T-cell (primary cell): ENCODE results near the gene NOXRED1. TPM values are rescaled to one million over a fixed set of nuclear protein-coding genes. Genes with fewer than 3 reads are reported as not detected.

Experiments
- ATAC-seq, 4 experiments: fragments of 200-7000 bp in 3 of 4; fragments of 150-1000 bp in 1 of 4; cut with Tn5 transposase; replicated peaks in 1 of 4; 1 replicate in 3 of 4; 2 replicates in 1 of 4; pipeline ENCODE4 v1.10.0; 2021; ENCODE audit warnings: moderate library complexity in 3 of 4, mild to moderate bottlenecking in 2 of 4, moderate number of reproducible peaks in 1 of 4
- CTCF ChIA-PET, 2 donors: fragments of 300-600 bp; sonication (Branson Sonifier 250); formaldehyde crosslinking; loops; one replicate each; lab custom pipeline; 2022; ENCODE audit warnings: antibody characterized with exemption in 2 of 2; lab: Charles Lee
- POLR2A ChIA-PET, 2 donors: fragments of 300-600 bp; sonication (Branson Sonifier 250); formaldehyde crosslinking; loops; one replicate each; lab custom pipeline; 2022; ENCODE audit warnings: antibody characterized with exemption in 2 of 2; lab: Charles Lee
- DNase-seq, 35 experiments: peaks; one replicate each; pipeline versions ENCODE4 v3.0.0 to v3.0.0-alpha.2; 2013 to 2023
- H3K27ac ChIP-seq: one replicate; pipeline ENCODE4 v1.5.1; 2013; ENCODE audit warnings: low read length
- H3K27me3 ChIP-seq, 2 experiments: replicated peaks in 1 of 2; 1 replicate in 1 of 2; 2 replicates in 1 of 2; pipeline versions ENCODE4 v1.6.1 to v1.7.0; 2013; ENCODE audit warnings: low read length in 1 of 2, mixed read lengths in 1 of 2; ENCODE audit not compliant: control insufficient read depth in 2 of 2, insufficient read depth in 2 of 2; ENCODE audit errors: extremely low read depth in 1 of 2
- H3K36me3 ChIP-seq, 2 donors: 1 replicate in 1 of 2; 2 replicates in 1 of 2; pipeline versions ENCODE4 v1.6.1 to v1.7.0; 2013; ENCODE audit warnings: low read length in 1 of 2; ENCODE audit not compliant: control insufficient read depth in 2 of 2, insufficient read depth in 1 of 2; ENCODE audit errors: extremely low read depth in 1 of 2
- H3K4me1 ChIP-seq, 2 experiments: 1 replicate in 1 of 2; 2 replicates in 1 of 2; pipeline versions ENCODE4 v1.6.1 to v1.7.0; 2013; ENCODE audit warnings: low read length in 2 of 2, mixed read lengths in 1 of 2; ENCODE audit not compliant: insufficient read depth in 2 of 2, control insufficient read depth in 1 of 2; ENCODE audit errors: extremely low read depth in 1 of 2
- H3K4me3 ChIP-seq, 2 donors: 1 replicate in 1 of 2; 2 replicates in 1 of 2; pipeline versions ENCODE4 v1.5.1 to v1.7.0; 2013; ENCODE audit warnings: mild to moderate bottlenecking in 2 of 2, low read length in 1 of 2, moderate library complexity in 1 of 2; ENCODE audit not compliant: control insufficient read depth in 1 of 2; ENCODE audit errors: extremely low read depth in 1 of 2
- H3K9me3 ChIP-seq: 2 replicates; pipeline ENCODE4 v1.7.0; 2013
- H3K27ac Mint-ChIP-seq, 2 donors: one replicate each; pipeline ENCODE4 v1.8.0; 2020 to 2021; ENCODE audit warnings: mild to moderate bottlenecking in 2 of 2, mixed read lengths in 2 of 2
- H3K27me3 Mint-ChIP-seq, 2 donors: one replicate each; pipeline ENCODE4 v1.8.0; 2021 to 2022; ENCODE audit warnings: mixed read lengths in 2 of 2
- H3K36me3 Mint-ChIP-seq: one replicate; pipeline ENCODE4 v1.8.0; 2021; ENCODE audit warnings: mixed read lengths
- H3K4me1 Mint-ChIP-seq, 3 donors: one replicate each; pipeline ENCODE4 v1.8.0; 2020 to 2022; ENCODE audit warnings: mixed read lengths in 3 of 3, mild to moderate bottlenecking in 1 of 3
- H3K4me3 Mint-ChIP-seq, 3 donors: one replicate each; pipeline ENCODE4 v1.8.0; 2020 to 2022; ENCODE audit warnings: mild to moderate bottlenecking in 3 of 3, mixed read lengths in 3 of 3, moderate library complexity in 3 of 3
- H3K9me3 Mint-ChIP-seq, 3 donors: one replicate each; pipeline ENCODE4 v1.8.0; 2020 to 2022; ENCODE audit warnings: mixed read lengths in 3 of 3
- WGBS: methylation state at CpG from one replicate; pipeline ENCODE4 v1.1.5; 2013; ENCODE audit warnings: missing lambda C conversion rate; ENCODE audit not compliant: insufficient coverage; 5-methylcytosine and 5-hydroxymethylcytosine counted together
- total RNA-seq, 35 experiments: library from RNA in 6 of 35; stranded (reverse) in 6 of 35; fragments of 120-200 nt in 1 of 35; gene quantifications; one replicate each; pipeline versions ENCODE4 v1.2.1 to v1.2.4 and lab custom pipeline; 2013 to 2026

The NOXRED1 gene
- total RNA-seq, 5 donors from 2014 or later (not counting 1 experiment from before 2014, with no cell fraction given): 0.33 to 1.7 (median 1.2) TPM

DNA sequence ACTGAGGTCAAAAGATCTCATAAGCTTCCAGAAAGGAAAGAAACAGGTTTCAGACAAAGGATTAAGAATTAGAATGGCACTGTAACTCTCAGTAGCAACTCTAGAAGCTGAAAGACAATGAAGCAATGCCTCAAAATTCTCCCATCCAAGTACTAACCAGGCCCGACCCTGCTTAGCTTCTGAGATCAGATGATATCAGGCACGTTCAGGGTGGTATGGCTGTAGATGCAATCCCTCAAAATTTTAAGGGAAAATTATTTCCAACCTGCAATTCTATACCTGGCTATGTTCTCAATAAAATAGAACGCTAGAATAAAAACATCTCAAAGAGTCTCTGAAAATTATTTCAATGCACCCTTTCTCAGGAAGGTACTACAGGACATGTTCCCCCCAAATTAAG, 19.6 kb downstream of the NOXRED1 start:
- Histone ChIP-seq H3K4me3 (no peak overlapping the region), H3K27me3 (no peaks in the 10 kb centered on the region), H3K27ac (no peak overlapping the region), H3K36me3 (no peaks in the 10 kb centered on the region), H3K9me3 (no peaks in the 10 kb centered on the region), H3K4me1 (no peaks in the 10 kb centered on the region)
- Mint-ChIP-seq H3K9me3 (no peaks in the 10 kb centered on the region), H3K36me3 (peaks cover 3% of the 10 kb centered on the region), H3K27me3 (no peaks in the 10 kb centered on the region), H3K4me1 (peaks cover 12 to 16% (median 15%) of the 10 kb centered on the region in 3 donors), H3K4me3 (no peak overlapping the region), H3K27ac (no peak overlapping the region)
- POLR2A ChIA-PET: no interaction called here
- DNase-seq (no peak), ATAC-seq (no peak)
- WGBS: no CpG with 5 or more reads among the region's 3 CpGs
- CTCF ChIA-PET: no interaction called here

GRCh38 chr14:77400216-77400615, 23.1 kb downstream of the NOXRED1 start:
- no peaks in the 10 kb centered on the region for H3K9me3 ChIP-seq
- no peaks in the 10 kb centered on the region for H3K27me3 ChIP-seq
- no peak overlapping the region for H3K27ac ChIP-seq
- no peak overlapping the region for H3K4me3 Mint-ChIP-seq
- H3K36me3 Mint-ChIP-seq: peaks cover 7% of the 10 kb centered on the region
- H3K4me1 ChIP-seq: no peaks in the 10 kb centered on the region
- H3K9me3 Mint-ChIP-seq: no peaks in the 10 kb centered on the region
- ChIA-PET CTCF (no interaction called here), POLR2A (interaction anchor here in 1 of 2 donors (0.7 kb wide), 1 partner anchor 11 kb away, joined by 6 read pairs; no protein-coding TSS in a partner anchor)
- ATAC-seq (no peak), DNase-seq (no peak)
- no peak overlapping the region for H3K4me3 ChIP-seq
- no peak overlapping the region for H3K27ac Mint-ChIP-seq
- WGBS: 100% methylated on average over 1 of the region's 6 CpGs
- H3K27me3 Mint-ChIP-seq: no peaks in the 10 kb centered on the region
- no peaks in the 10 kb centered on the region for H3K4me1 Mint-ChIP-seq
- H3K36me3 ChIP-seq: no peaks in the 10 kb centered on the region

GRCh38 chr14:77390188-77390587, 33.1 kb downstream of the NOXRED1 start:
- Mint-ChIP-seq H3K4me1 (no peaks in the 10 kb centered on the region), H3K27ac (no peak overlapping the region), H3K36me3 (no peaks in the 10 kb centered on the region), H3K9me3 (no peaks in the 10 kb centered on the region), H3K4me3 (no peak overlapping the region), H3K27me3 (no peaks in the 10 kb centered on the region)
- Histone ChIP-seq H3K27me3 (no peaks in the 10 kb centered on the region), H3K4me3 (no peak overlapping the region), H3K27ac (no peak overlapping the region), H3K36me3 (no peaks in the 10 kb centered on the region), H3K9me3 (no peaks in the 10 kb centered on the region), H3K4me1 (no peaks in the 10 kb centered on the region)
- 82% methylated on average over 2 of the region's 4 CpGs for WGBS
- POLR2A ChIA-PET: no interaction called here
- DNase-seq (no peak), ATAC-seq (no peak)
- CTCF ChIA-PET: no interaction called here

DNA sequence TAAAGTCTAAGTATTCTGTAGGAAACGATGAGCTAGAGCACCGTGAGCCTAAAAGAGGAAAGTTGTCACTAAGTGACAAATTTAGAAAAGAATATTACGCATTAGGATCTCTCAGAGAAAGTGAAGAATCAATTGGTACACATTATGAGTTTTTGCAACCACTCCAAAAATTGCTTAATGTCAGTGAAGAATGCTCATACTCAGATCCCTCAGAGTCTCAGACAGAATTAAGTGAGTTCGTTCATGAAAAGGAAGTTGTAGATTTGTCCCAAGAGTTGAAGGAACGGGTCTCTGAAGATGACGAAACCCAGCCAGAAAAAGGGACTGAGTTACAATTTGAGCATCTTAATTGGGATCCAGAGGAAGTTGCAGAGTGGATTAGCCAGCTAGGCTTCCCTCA, 44.6 kb downstream of the NOXRED1 start:
- Mint-ChIP-seq H3K4me3 (no peak overlapping the region), H3K4me1 (peaks cover 26 to 28% (median 26%) of the 10 kb centered on the region in 3 donors), H3K27ac (no peak overlapping the region), H3K27me3 (no peaks in the 10 kb centered on the region), H3K36me3 (peaks cover 3% of the 10 kb centered on the region), H3K9me3 (no peaks in the 10 kb centered on the region)
- DNase-seq: no peak
- 83% methylated on average over 4 of the region's 6 CpGs for WGBS
- Histone ChIP-seq H3K27me3 (no peaks in the 10 kb centered on the region), H3K4me3 (no peak overlapping the region), H3K4me1 (peaks cover 8 to 17% of the 10 kb centered on the region in 2 experiments), H3K9me3 (no peaks in the 10 kb centered on the region), H3K27ac (no peak overlapping the region), H3K36me3 (no peaks in the 10 kb centered on the region)
- CTCF ChIA-PET: no interaction called here
- POLR2A ChIA-PET: no interaction called here
- no peak for ATAC-seq

DNA sequence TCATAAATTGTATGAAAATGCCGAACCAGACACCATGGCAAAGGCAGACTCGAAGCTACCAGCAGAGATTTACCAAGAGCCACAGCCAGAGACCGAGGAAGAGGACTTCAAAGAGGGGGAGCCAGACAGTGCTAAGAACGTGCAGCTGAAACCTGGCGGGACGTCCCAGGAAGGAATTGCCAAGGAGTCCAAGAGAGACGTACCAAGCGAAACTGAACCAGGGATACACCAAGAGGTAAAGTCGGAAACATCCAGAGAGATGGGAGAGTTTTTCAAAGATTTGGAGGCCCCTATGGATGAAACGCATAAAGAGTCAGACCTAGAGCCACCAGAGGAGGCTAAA, 45.9 kb downstream of the NOXRED1 start:
- H3K4me3 ChIP-seq: peak overlapping the region; percentile 95 to 98
- peaks cover 8 to 17% of the 10 kb centered on the region in 2 experiments for H3K4me1 ChIP-seq
- no peak overlapping the region for H3K27ac ChIP-seq
- no peak overlapping the region for H3K27ac Mint-ChIP-seq
- peaks cover 8% of the 10 kb centered on the region for H3K36me3 Mint-ChIP-seq
- H3K36me3 ChIP-seq: no peaks in the 10 kb centered on the region
- no peak overlapping the region for H3K4me3 Mint-ChIP-seq
- H3K27me3 ChIP-seq: no peaks in the 10 kb centered on the region
- CTCF ChIA-PET: interaction anchor here in 1 of 2 donors (0.6 to 1.5 kb wide), 5 partner anchors 56 to 280 kb away, joined by 3 to 12 read pairs (median 3); partner anchors contain the start of genes GSTZ1 and POMT2
- no peaks in the 10 kb centered on the region for H3K9me3 Mint-ChIP-seq
- DNase-seq: no peak
- POLR2A ChIA-PET: interaction anchor here in 1 of 2 donors (1.3 kb wide), 1 partner anchor 82 kb away, joined by 9 read pairs; no protein-coding TSS in a partner anchor
- H3K4me1 Mint-ChIP-seq: peaks cover 31 to 38% (median 37%) of the 10 kb centered on the region in 3 donors
- WGBS: 8% methylated on average over 9 of the region's 10 CpGs
- H3K9me3 ChIP-seq: no peaks in the 10 kb centered on the region
- peak in 3 of 4 experiments; percentile 10 to 17 (median 13) for ATAC-seq
- no peaks in the 10 kb centered on the region for H3K27me3 Mint-ChIP-seq

GRCh38 chr14:77376771-77377501, 46.4 kb downstream of the NOXRED1 start, which contains the start of the genes SAMD15 and TMED8:
SAMD15 (plus strand) TSS chr14:77377379; CDS start chr14:77377419, 40 bp downstream.
TMED8 (minus strand) TSS chr14:77377094; CDS start chr14:77377053, 41 bp downstream.
- H3K27me3 ChIP-seq: no peaks in the 10 kb centered on the region
- no peaks in the 10 kb centered on the region for H3K27me3 Mint-ChIP-seq
- peaks cover 8% of the 10 kb centered on the region for H3K36me3 Mint-ChIP-seq
- under 1% methylated on average over 69 of the region's 69 CpGs for WGBS
- peak within 1 kb of the TSS; percentile 62 to 75 for H3K27ac Mint-ChIP-seq
- H3K4me1 Mint-ChIP-seq: peaks cover 34 to 42% (median 40%) of the 10 kb centered on the region in 3 donors
- peak within 1 kb of the TSS; percentile 49 for H3K27ac ChIP-seq
- ATAC-seq (peak; percentile 96 to 98 (median 98)), DNase-seq (peak; percentile 69 to 91 (median 81))
- no peaks in the 10 kb centered on the region for H3K9me3 Mint-ChIP-seq
- H3K4me3 Mint-ChIP-seq: peak within 1 kb of the TSS in 2 of 3 donors; percentile 78 to 84
- no peaks in the 10 kb centered on the region for H3K9me3 ChIP-seq
- ChIA-PET CTCF (interaction anchor here (0.5 to 1.5 kb wide), 6 partner anchors 56 to 580 kb away, joined by 3 to 12 read pairs (median 3); partner anchors contain the start of genes GSTZ1 (in 1 of the 2) and POMT2 (in 1 of the 2)), POLR2A (interaction anchor here in 1 of 2 donors (0.7 to 1.3 kb wide), 2 partner anchors 14 to 82 kb away, joined by 5 to 9 read pairs; no protein-coding TSS in a partner anchor)
- H3K36me3 ChIP-seq: no peaks in the 10 kb centered on the region
- H3K4me1 ChIP-seq: peaks cover 8 to 17% of the 10 kb centered on the region in 2 experiments
- H3K4me3 ChIP-seq: peak within 1 kb of the TSS; percentile 95 to 98
